ENCODE results near the gene RBKS. TPM values are rescaled to one million over a fixed set of nuclear protein-coding genes. Genes with fewer than 3 reads are reported as not detected.
A peak's percentile ranks its signal among the peaks of the same experiment; 100 is the strongest.

RBKS gene
- total RNA-seq, 1 experiment from 2014 or later: 4.5 TPM

- ChIA-PET CTCF (no interaction called here), POLR2A (ENCODE audit: unreplicated experiment) (interaction anchor here (0.5 kb wide), 1 partner anchor 176 kb away, joined by 3 read pairs; no protein-coding TSS in a partner anchor)
- Histone ChIP-seq H4K20me1 (ENCODE audit: insufficient read depth) (no peaks in the 10 kb centered on the region), H2AFZ (no peak overlapping the region), H3F3A (ENCODE audit: insufficient read depth, low read depth) (peaks cover 8% of the 10 kb centered on the region), H3K4me3 (no peak overlapping the region), H3K27ac (peak overlapping the region; percentile 9), H3K27me3 (ENCODE audit: insufficient read depth, low read depth) (no peaks in the 10 kb centered on the region), H3K36me3 (ENCODE audit: low read depth) (peaks cover 14% of the 10 kb centered on the region; the same call in 1 of the 2 replicates), H3K4me2 (peak overlapping the region; percentile 50; the same call in 1 of the 2 replicates), H3K9me3 (ENCODE audit: insufficient read depth, low read depth) (no peaks in the 10 kb centered on the region), H3K9me2 (ENCODE audit: insufficient read depth) (no peaks in the 10 kb centered on the region), H3K4me1 (replicated peaks; ENCODE audit: insufficient read depth) (peaks cover 20% of the 10 kb centered on the region), H3K79me2 (ENCODE audit: low read depth) (0 out of 2 replicates have a peak, but pooled peaks cover 2% of the 10 kb centered on the region)
- no TSS peak for BruUV-seq (replicated peaks)
- no peak for DNase-seq
- TF ChIP-seq EZH2 (IDR thresholded peaks at IDR 0.05; ENCODE audit: low read depth) (no peak), CTCF (conservative IDR thresholded peaks at IDR 0.05) (no peak)
- intact Hi-C loops (cut with micrococcal nuclease; ENCODE audit: unreplicated experiment): no loop called here
Measured at GRCh38 chr2:27931361-27931950, 41.3 kb upstream of the RBKS start.

DNA sequence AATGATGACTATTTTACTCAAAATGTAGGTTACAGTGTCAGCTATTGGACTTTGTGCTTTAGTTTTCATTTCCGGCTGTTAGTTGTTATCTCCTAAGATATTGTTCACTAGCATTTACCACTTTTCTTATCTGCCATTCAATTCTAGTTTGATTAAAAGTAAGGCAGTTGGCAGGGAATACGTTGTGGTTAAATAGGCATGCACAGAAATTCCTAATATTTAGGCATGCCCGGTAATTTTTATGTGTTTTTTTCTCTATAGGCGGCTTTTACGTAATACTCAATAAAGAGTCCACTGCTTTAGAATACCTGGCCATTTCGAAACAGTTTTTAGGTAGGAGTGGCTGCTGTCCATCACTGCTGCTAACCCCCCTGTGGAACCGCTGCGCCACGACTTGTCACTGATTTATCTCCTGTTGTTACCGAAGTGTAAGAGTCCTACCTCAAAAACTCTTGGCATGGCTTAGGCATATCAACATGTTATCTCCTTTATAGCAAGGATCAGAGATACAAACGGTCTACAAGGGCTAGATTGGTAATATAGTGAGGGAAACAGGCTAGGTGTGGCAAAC lies 39.8 kb upstream of the RBKS start:
- DNase-seq: no peak
- Histone ChIP-seq H3K4me3 (no peak overlapping the region), H3K27ac (0 out of 2 replicates have a peak overlapping the region, but pooled peaks have one; percentile 1), H3K4me1 (replicated peaks; ENCODE audit: insufficient read depth) (peaks cover 20% of the 10 kb centered on the region), H3K9me2 (ENCODE audit: insufficient read depth) (no peaks in the 10 kb centered on the region), H4K20me1 (ENCODE audit: insufficient read depth) (no peaks in the 10 kb centered on the region), H3K4me2 (no peak overlapping the region), H3K36me3 (ENCODE audit: low read depth) (peaks cover 14% of the 10 kb centered on the region; the same call in 1 of the 2 replicates), H3K79me2 (ENCODE audit: low read depth) (0 out of 2 replicates have a peak, but pooled peaks cover 2% of the 10 kb centered on the region), H3F3A (ENCODE audit: insufficient read depth, low read depth) (peaks cover 8% of the 10 kb centered on the region), H3K9me3 (ENCODE audit: insufficient read depth, low read depth) (no peaks in the 10 kb centered on the region), H2AFZ (no peak overlapping the region), H3K27me3 (ENCODE audit: insufficient read depth, low read depth) (no peaks in the 10 kb centered on the region)
- ChIA-PET CTCF (no interaction called here), POLR2A (ENCODE audit: unreplicated experiment) (no interaction called here)
- no TSS peak for BruUV-seq (replicated peaks)
- intact Hi-C loops (cut with micrococcal nuclease; ENCODE audit: unreplicated experiment): no loop called here
- no peak for TF ChIP-seq EZH2 (IDR thresholded peaks at IDR 0.05; ENCODE audit: low read depth)
- no peak for TF ChIP-seq CTCF (conservative IDR thresholded peaks at IDR 0.05)

- POLR2A ChIA-PET (ENCODE audit: unreplicated experiment): no interaction called here
- no TSS peak for BruUV-seq (replicated peaks)
- Histone ChIP-seq H3K9me2 (ENCODE audit: insufficient read depth) (no peaks in the 10 kb centered on the region), H3K4me2 (no peak overlapping the region), H3K27me3 (ENCODE audit: insufficient read depth, low read depth) (no peaks in the 10 kb centered on the region), H3K36me3 (ENCODE audit: low read depth) (peaks cover 14% of the 10 kb centered on the region; the same call in 1 of the 2 replicates), H3K79me2 (ENCODE audit: low read depth) (0 out of 2 replicates have a peak, but pooled peaks cover 12% of the 10 kb centered on the region), H2AFZ (no peak overlapping the region), H3K4me3 (no peak overlapping the region), H3K27ac (no peak overlapping the region), H3F3A (ENCODE audit: insufficient read depth, low read depth) (no peaks in the 10 kb centered on the region), H3K9me3 (ENCODE audit: insufficient read depth, low read depth) (no peaks in the 10 kb centered on the region), H4K20me1 (ENCODE audit: insufficient read depth) (no peaks in the 10 kb centered on the region), H3K4me1 (replicated peaks; ENCODE audit: insufficient read depth) (no peaks in the 10 kb centered on the region)
- TF ChIP-seq CTCF (conservative IDR thresholded peaks at IDR 0.05) (no peak), EZH2 (IDR thresholded peaks at IDR 0.05; ENCODE audit: low read depth) (no peak)
- CTCF ChIA-PET: no interaction called here
- no peak for DNase-seq
- intact Hi-C loops (cut with micrococcal nuclease; ENCODE audit: unreplicated experiment): no loop called here
Measured at GRCh38 chr2:27925766-27926472, 35.7 kb upstream of the RBKS start.

Measured in PC-9 (cell line).